ENCODE data around the gene THSD7B.

THSD7B gene

DNA sequence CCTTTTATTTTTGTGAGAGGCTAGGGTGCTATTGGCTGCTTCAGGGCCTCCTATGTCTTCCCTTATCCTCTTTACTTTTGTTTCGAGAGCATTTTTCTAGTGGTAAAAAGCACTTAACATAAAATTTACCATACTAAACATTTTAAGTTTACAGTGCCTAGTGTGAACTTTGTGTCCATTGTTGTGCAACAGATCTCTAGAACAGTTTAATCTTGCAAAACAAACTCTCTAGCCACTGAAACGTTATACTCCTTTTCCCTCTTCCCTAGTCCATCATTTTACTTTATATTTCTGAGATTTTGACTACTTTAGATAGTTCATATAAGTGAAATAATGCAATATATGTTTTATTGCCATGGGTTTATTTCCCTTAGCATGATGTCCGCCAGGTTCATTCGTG, 580.6 kb downstream of the THSD7B start:
- H3K9ac ChIP-seq (ENCODE audit: insufficient read length, low read depth) = no peak overlapping the region
- H3K4me1 ChIP-seq (ENCODE audit: insufficient read depth, insufficient read length) = no peaks in the 10 kb centered on the region
- no peaks in the 10 kb centered on the region for H3K36me3 ChIP-seq (ENCODE audit: insufficient read depth, insufficient read length, low read length)
- no peaks in the 10 kb centered on the region for H3K9me3 ChIP-seq (ENCODE audit: insufficient read depth, low read length)
- H3K4me3 ChIP-seq (ENCODE audit: insufficient read length, low read depth) = no peak overlapping the region
- no peak for TF ChIP-seq ZNF274 (IDR thresholded peaks at IDR 0.05; ENCODE audit: low read depth, low read length)
- no peak for TF ChIP-seq YY1 (IDR thresholded peaks at IDR 0.05; ENCODE audit: insufficient read depth, insufficient read length)
- no peak for TF ChIP-seq SUZ12 (IDR thresholded peaks at IDR 0.05; ENCODE audit: extremely low read depth, insufficient read depth, insufficient read length)
- no peak for DNase-seq (ENCODE audit: low read depth, low spot score)
- no peaks in the 10 kb centered on the region for H3K27me3 ChIP-seq (ENCODE audit: insufficient read depth, insufficient read length)

DNA sequence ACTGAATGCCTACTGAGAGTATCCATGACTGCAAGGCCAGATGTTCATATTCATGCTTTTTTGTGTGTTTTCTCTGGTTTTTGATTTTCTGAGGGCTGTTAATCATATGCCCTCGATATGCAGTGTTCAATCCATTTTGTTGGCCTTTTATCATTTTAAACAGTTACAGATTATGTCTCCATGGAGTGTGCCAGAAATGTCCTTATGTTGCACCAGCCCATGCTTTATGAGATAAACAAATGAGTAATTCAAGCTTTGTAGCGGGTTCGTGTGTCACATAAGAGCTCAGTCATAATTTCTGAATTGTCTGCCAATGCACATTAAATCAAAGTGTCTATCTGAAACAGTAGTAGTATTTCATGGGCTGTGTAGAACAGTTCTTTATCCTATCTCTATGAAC, 583.0 kb downstream of the THSD7B start:
- Histone ChIP-seq H3K9me3 (ENCODE audit: insufficient read depth, low read length) (no peaks in the 10 kb centered on the region), H3K4me1 (ENCODE audit: insufficient read depth, insufficient read length) (no peaks in the 10 kb centered on the region), H3K27me3 (ENCODE audit: insufficient read depth, insufficient read length) (no peaks in the 10 kb centered on the region), H3K36me3 (ENCODE audit: insufficient read depth, insufficient read length, low read length) (no peaks in the 10 kb centered on the region), H3K4me3 (ENCODE audit: insufficient read length, low read depth) (no peak overlapping the region), H3K9ac (ENCODE audit: insufficient read length, low read depth) (no peak overlapping the region)
- TF ChIP-seq ZNF274 (IDR thresholded peaks at IDR 0.05; ENCODE audit: low read depth, low read length) (no peak), YY1 (IDR thresholded peaks at IDR 0.05; ENCODE audit: insufficient read depth, insufficient read length) (no peak), SUZ12 (IDR thresholded peaks at IDR 0.05; ENCODE audit: extremely low read depth, insufficient read depth, insufficient read length) (no peak)
- DNase-seq (ENCODE audit: low read depth, low spot score) = no peak

DNA sequence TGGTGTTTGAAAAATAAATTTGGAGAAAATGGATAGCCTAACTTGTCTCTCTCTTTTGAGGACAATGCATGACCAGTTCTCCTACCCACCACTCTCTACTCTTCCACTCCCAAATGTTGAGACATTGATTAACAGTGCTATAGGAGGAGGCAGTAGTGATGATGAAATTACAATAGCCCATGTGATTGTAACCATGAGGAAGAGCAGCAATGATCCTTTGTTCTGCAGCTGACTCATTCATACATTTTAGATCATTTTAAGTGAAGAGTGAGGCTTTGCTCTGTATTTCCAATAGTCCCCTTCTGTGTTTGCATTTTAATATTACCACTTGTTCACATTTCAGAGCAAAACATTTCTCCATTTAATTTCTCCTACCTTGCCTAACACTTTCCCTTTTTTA, 592.3 kb downstream of the THSD7B start:
- Histone ChIP-seq H3K4me1 (ENCODE audit: insufficient read depth, insufficient read length) (no peaks in the 10 kb centered on the region), H3K9ac (ENCODE audit: insufficient read length, low read depth) (no peak overlapping the region), H3K36me3 (ENCODE audit: insufficient read depth, insufficient read length, low read length) (no peaks in the 10 kb centered on the region), H3K27me3 (ENCODE audit: insufficient read depth, insufficient read length) (no peaks in the 10 kb centered on the region), H3K9me3 (ENCODE audit: insufficient read depth, low read length) (peaks cover 24% of the 10 kb centered on the region; the same call in 1 of the 2 replicates), H3K4me3 (ENCODE audit: insufficient read length, low read depth) (no peak overlapping the region)
- TF ChIP-seq YY1 (IDR thresholded peaks at IDR 0.05; ENCODE audit: insufficient read depth, insufficient read length) = no peak
- no peak for TF ChIP-seq SUZ12 (IDR thresholded peaks at IDR 0.05; ENCODE audit: extremely low read depth, insufficient read depth, insufficient read length)
- no peak for TF ChIP-seq ZNF274 (IDR thresholded peaks at IDR 0.05; ENCODE audit: low read depth, low read length)
- DNase-seq (ENCODE audit: low read depth, low spot score) = no peak

DNA sequence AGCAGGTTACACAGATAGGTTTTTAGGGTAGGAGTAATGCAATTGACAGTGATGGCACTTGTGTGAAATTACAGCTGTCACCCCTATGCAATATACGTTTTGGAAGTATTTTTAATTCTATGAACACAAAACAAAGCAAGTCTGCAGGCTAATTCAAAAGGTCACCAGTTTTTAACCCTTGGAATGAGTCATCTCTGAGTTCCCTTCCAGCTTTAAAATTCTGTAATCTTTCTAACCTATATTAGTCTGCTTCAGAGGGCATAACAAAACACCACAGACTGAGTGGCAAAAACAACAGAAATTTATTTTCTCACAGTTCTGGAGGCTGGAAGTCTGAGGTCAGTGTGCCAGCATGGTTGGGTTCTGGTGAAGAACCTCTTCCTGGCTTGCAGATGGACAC, 602.0 kb downstream of the THSD7B start:
- Histone ChIP-seq H3K27me3 (ENCODE audit: insufficient read depth, insufficient read length) (no peaks in the 10 kb centered on the region), H3K4me3 (ENCODE audit: insufficient read length, low read depth) (no peak overlapping the region), H3K4me1 (ENCODE audit: insufficient read depth, insufficient read length) (no peaks in the 10 kb centered on the region), H3K36me3 (ENCODE audit: insufficient read depth, insufficient read length, low read length) (no peaks in the 10 kb centered on the region), H3K9me3 (ENCODE audit: insufficient read depth, low read length) (no peaks in the 10 kb centered on the region; the same call in 1 of the 2 replicates), H3K9ac (ENCODE audit: insufficient read length, low read depth) (no peak overlapping the region)
- no peak for TF ChIP-seq YY1 (IDR thresholded peaks at IDR 0.05; ENCODE audit: insufficient read depth, insufficient read length)
- TF ChIP-seq SUZ12 (IDR thresholded peaks at IDR 0.05; ENCODE audit: extremely low read depth, insufficient read depth, insufficient read length) = no peak
- no peak for TF ChIP-seq ZNF274 (IDR thresholded peaks at IDR 0.05; ENCODE audit: low read depth, low read length)
- no peak for DNase-seq (ENCODE audit: low read depth, low spot score)

DNA sequence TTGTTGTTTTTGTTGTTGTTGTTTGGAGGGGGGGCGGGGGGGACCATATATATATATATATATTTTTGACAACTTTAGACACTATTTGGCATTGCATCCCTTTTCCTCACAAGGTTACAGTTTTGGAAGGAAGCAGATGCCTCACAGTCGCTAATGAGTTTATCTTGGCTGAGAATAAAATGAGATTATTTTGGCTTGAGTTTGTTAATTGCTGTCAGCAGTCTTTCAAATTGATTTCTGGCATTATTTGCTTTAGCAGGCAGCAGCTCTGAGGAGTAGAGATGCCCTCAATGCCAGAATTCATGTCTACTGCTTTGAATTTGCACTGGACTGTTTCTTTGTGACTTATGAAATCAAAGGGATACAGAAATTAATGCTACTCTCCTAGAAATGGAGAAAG, 603.8 kb downstream of the THSD7B start:
- Histone ChIP-seq H3K36me3 (ENCODE audit: insufficient read depth, insufficient read length, low read length) (no peaks in the 10 kb centered on the region), H3K9ac (ENCODE audit: insufficient read length, low read depth) (no peak overlapping the region), H3K4me3 (ENCODE audit: insufficient read length, low read depth) (no peak overlapping the region), H3K4me1 (ENCODE audit: insufficient read depth, insufficient read length) (no peaks in the 10 kb centered on the region), H3K27me3 (ENCODE audit: insufficient read depth, insufficient read length) (no peaks in the 10 kb centered on the region), H3K9me3 (ENCODE audit: insufficient read depth, low read length) (no peaks in the 10 kb centered on the region)
- TF ChIP-seq YY1 (IDR thresholded peaks at IDR 0.05; ENCODE audit: insufficient read depth, insufficient read length) (no peak), SUZ12 (IDR thresholded peaks at IDR 0.05; ENCODE audit: extremely low read depth, insufficient read depth, insufficient read length) (no peak), ZNF274 (IDR thresholded peaks at IDR 0.05; ENCODE audit: low read depth, low read length) (no peak)
- DNase-seq (ENCODE audit: low read depth, low spot score) = no peak

DNA sequence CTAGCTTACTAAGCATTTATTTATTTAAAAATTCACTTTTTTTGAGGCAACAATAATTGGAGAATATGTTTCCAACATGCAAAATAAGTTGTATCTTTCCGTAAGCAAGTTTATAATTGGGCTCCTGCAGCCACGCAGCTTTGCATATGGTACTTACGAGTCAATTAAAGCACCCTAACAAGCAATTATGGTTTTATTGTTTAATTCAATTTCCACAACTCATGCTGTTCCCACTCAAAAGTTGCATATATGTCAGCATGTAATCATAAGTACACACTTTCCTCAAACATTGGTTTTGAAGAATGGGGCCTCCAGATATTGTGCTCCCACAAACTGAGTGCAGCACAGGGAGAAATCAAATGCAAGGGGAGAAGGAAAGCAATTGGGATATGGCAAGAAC, 613.8 kb downstream of the THSD7B start:
- Histone ChIP-seq H3K27me3 (ENCODE audit: insufficient read depth, insufficient read length) (no peaks in the 10 kb centered on the region), H3K36me3 (ENCODE audit: insufficient read depth, insufficient read length, low read length) (no peaks in the 10 kb centered on the region), H3K4me1 (ENCODE audit: insufficient read depth, insufficient read length) (no peaks in the 10 kb centered on the region), H3K9ac (ENCODE audit: insufficient read length, low read depth) (no peak overlapping the region), H3K9me3 (ENCODE audit: insufficient read depth, low read length) (peaks cover 18% of the 10 kb centered on the region; the same call in 1 of the 2 replicates), H3K4me3 (ENCODE audit: insufficient read length, low read depth) (no peak overlapping the region)
- DNase-seq (ENCODE audit: low read depth, low spot score) = no peak
- TF ChIP-seq YY1 (IDR thresholded peaks at IDR 0.05; ENCODE audit: insufficient read depth, insufficient read length) (no peak), SUZ12 (IDR thresholded peaks at IDR 0.05; ENCODE audit: extremely low read depth, insufficient read depth, insufficient read length) (no peak), ZNF274 (IDR thresholded peaks at IDR 0.05; ENCODE audit: low read depth, low read length) (no peak)

DNA sequence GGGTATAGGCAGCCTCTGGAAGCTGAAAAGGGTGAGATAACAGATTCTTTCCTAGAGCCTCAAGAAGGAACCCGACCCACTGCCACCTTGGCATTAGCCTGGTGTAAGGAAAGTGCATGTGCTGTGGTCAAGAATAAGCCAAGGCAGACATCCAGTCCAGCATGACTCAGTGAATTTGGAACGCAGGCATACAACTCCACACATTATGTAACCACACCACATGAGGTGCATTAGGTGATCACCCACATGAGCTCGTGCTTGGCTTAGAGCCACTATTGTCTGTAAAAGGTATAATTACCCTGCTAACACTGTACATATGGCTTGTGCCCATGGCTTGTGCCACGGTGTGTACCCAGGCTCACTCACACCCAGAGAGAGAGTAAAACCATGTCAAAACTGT, 615.3 kb downstream of the THSD7B start:
- no peak overlapping the region for H3K9ac ChIP-seq (ENCODE audit: insufficient read length, low read depth)
- H3K36me3 ChIP-seq (ENCODE audit: insufficient read depth, insufficient read length, low read length) = no peaks in the 10 kb centered on the region
- peaks cover 23% of the 10 kb centered on the region; the same call in 1 of the 2 replicates for H3K9me3 ChIP-seq (ENCODE audit: insufficient read depth, low read length)
- H3K4me3 ChIP-seq (ENCODE audit: insufficient read length, low read depth) = no peak overlapping the region
- H3K4me1 ChIP-seq (ENCODE audit: insufficient read depth, insufficient read length) = no peaks in the 10 kb centered on the region
- no peak for DNase-seq (ENCODE audit: low read depth, low spot score)
- H3K27me3 ChIP-seq (ENCODE audit: insufficient read depth, insufficient read length) = no peaks in the 10 kb centered on the region
- no peak for TF ChIP-seq YY1 (IDR thresholded peaks at IDR 0.05; ENCODE audit: insufficient read depth, insufficient read length)
- TF ChIP-seq ZNF274 (IDR thresholded peaks at IDR 0.05; ENCODE audit: low read depth, low read length) = no peak
- no peak for TF ChIP-seq SUZ12 (IDR thresholded peaks at IDR 0.05; ENCODE audit: extremely low read depth, insufficient read depth, insufficient read length)
